GM12874 (cell line): ENCODE results near the gene POU2F2.
A peak's percentile ranks its signal among the peaks of the same experiment; 100 is the strongest.

ENCODE experiments used
- TF ChIP-seq, protein P1 (sequence below): IDR thresholded peaks from 2 replicates; pipeline ENCODE4 v1.5.1; 2011; ENCODE audit warnings: low read depth, mild to moderate bottlenecking, control low read depth, low read length, moderate library complexity; ENCODE audit not compliant: insufficient read depth

Gene POU2F2

DNA sequence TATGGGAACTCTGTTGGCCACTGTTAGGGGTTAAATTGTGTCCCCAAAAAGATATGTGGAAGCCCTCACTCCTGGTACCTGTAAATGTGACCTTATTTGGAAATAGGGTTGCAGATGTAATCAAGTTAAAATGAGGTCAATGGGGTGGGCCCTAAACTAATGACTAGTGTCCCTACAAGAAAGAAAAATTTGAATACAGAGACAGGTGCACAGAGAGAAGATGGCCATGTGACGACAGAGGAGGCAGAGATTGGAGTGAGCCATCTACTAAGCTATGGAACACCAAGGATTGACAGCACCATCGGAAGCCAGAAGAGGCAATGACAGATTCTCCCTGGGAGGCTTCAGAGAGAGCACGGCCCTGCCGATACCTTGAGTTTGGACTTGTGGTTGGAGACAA, 16.5 kb downstream of the POU2F2 start:
- TF ChIP-seq, protein P1, sequence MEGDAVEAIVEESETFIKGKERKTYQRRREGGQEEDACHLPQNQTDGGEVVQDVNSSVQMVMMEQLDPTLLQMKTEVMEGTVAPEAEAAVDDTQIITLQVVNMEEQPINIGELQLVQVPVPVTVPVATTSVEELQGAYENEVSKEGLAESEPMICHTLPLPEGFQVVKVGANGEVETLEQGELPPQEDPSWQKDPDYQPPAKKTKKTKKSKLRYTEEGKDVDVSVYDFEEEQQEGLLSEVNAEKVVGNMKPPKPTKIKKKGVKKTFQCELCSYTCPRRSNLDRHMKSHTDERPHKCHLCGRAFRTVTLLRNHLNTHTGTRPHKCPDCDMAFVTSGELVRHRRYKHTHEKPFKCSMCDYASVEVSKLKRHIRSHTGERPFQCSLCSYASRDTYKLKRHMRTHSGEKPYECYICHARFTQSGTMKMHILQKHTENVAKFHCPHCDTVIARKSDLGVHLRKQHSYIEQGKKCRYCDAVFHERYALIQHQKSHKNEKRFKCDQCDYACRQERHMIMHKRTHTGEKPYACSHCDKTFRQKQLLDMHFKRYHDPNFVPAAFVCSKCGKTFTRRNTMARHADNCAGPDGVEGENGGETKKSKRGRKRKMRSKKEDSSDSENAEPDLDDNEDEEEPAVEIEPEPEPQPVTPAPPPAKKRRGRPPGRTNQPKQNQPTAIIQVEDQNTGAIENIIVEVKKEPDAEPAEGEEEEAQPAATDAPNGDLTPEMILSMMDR, result no peak

DNA sequence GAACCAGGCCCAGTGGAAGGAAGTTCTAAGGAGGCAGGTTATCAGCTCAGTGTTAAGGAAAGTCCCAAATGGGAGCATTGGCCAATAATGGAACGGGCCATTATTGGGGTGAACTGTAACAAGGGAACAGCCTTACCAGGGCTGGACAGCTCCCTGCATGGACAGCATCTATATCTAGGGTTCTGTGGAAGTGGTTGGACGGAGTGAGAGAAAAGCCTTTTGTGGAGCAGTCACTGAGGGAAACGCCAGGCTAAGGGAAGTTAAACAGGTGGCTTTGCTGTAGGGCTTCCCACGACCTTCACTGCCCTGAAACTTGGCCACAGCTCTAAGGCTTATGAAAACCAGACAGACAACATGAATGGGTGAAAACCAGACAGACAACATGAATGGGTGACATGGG, 17.0 kb downstream of the POU2F2 start:
- TF ChIP-seq, protein P1, result no peak

DNA sequence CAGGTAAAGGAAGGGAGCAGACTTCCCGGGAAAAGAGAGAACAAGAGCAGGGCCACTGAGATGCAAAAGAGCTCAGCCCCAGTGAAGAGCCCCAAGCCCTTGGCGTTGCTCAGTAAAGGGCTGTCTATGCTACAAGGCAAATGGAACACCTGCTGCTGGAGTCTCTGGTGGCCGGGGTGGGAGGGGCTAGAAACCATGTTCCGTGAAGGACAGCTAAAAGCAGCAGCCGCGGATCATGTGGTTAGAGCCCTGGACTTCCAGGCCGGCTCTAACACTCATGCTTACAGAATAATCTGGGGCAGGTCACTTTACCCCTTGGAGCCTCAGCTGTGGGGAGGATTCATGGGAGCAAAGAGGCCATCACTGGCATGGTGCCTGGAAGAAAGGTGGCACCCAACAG, 17.8 kb downstream of the POU2F2 start:
- TF ChIP-seq, protein P1, result no peak

DNA sequence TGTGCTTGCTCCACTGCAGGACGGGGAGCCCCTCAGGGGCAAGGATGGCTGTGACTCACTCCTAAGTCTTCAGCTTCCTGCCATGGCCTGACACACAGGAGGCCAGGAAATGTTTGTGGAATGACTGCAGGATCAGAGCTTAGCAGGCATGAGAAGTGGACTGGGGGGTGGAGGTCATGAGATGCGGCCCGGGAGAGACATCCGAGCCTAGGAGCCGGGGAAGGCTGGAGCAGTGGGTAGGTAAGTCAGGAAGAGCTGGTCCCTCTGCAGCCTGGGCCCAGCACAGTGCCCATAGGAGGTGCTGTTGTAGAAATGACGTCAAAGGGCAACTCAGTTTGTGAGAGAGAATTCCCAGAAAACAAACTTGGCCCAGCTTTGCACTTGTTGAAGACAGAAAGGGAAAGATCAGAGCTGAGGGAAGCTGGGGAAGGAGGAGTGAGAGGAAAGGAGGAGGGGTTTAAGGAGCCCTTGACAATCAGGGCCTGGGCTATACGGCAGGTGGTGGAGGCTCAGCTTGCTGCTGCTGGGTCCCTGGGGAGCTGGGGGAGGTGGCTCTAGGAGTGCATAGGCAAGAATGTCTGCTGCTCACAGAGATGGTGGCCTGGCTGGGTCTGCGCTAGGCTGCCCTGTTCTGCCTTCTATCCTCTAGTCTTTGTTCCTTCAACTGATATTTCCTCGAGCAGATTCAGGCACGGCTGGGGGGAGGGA, 18.5 kb downstream of the POU2F2 start:
- TF ChIP-seq, protein P1, result peak; percentile 30; the same call in 1 of the 2 replicates

DNA sequence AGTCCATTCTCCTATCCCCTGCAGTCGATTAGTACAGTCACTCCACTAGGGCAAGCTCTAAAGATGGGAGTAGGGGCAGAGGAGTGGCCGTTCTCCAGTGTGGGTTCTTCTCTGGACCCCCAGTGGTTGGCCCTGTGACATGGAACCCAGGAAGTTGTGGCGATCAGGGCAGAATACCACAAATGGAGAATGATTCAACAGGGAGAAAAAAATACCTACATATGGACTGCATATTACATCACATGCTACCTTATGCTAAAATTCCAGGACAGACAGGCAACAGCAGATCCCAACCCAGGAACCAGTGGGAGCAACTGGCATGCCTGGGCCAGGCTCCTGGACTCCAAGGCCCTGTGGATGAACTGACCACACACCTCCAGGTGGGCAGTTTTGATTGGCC, 20.4 kb downstream of the POU2F2 start:
- TF ChIP-seq, protein P1, result no peak

- TF ChIP-seq, protein P1, result no peak
Observed at GRCh38 chr19:42111384-42111783, 20.9 kb downstream of the POU2F2 start.

DNA sequence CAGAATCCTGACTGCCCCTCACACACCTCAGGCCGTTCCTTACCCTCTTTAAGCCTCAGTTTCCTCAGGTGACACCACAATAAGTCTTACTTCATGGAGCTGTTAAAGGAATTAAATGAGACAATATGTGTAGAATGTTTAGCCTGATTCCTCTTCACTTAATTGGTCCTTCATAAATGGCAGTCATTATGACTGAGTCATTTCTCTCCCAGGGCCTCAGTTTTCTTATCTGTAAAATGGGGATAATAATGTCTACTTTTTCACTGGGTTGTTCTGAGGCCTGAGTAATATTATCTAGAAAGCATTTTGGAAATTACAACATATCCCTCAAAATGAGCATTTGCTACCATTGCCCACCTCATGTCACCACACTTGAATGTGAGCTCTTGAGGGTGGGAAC, 21.6 kb downstream of the POU2F2 start:
- TF ChIP-seq, protein P1, result no peak
